Measurements from ENCODE around the gene EPB41. TPM values are rescaled to one million over a fixed set of nuclear protein-coding genes. Genes with fewer than 3 reads are reported as not detected.
"Not testable (repeated sequence)": the region's sequence is repeated elsewhere in the genome, so short reads cannot be mapped to it uniquely, and the experiment has no call there.

Gene EPB41
- total RNA-seq, 6 donors from 2014 or later, result 43.5 to 109 (median 51.9) TPM

DNA sequence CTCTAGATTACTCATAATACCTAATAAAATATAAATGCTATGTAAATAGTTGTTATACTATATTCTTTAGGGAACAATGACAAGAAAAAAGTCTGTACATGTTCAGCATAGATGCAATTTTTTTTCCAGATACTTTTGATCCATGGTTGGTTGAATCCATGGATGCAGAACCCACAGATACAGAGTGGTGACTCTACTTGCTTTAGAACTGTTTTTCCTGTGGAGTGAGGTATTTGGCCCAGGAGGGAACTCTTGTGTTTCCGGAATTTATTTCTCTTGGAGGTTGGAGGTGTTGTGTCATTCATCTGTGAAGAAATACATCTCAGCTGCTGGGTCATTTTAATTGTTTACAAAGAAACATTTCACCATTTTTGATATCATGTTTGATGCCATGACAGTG lies 180.6 kb downstream of the EPB41 start:
- H3K27me3 ChIP-seq, result no peaks in the 10 kb centered on the region
- no peak overlapping the region for H3K27ac ChIP-seq
- H3K36me3 ChIP-seq, result peaks cover 0 to 25% (median 12%) of the 10 kb centered on the region in 4 donors
- no peak for TF ChIP-seq POLR2AphosphoS5 (IDR thresholded peaks at IDR 0.05)
- TF ChIP-seq, protein P1, sequence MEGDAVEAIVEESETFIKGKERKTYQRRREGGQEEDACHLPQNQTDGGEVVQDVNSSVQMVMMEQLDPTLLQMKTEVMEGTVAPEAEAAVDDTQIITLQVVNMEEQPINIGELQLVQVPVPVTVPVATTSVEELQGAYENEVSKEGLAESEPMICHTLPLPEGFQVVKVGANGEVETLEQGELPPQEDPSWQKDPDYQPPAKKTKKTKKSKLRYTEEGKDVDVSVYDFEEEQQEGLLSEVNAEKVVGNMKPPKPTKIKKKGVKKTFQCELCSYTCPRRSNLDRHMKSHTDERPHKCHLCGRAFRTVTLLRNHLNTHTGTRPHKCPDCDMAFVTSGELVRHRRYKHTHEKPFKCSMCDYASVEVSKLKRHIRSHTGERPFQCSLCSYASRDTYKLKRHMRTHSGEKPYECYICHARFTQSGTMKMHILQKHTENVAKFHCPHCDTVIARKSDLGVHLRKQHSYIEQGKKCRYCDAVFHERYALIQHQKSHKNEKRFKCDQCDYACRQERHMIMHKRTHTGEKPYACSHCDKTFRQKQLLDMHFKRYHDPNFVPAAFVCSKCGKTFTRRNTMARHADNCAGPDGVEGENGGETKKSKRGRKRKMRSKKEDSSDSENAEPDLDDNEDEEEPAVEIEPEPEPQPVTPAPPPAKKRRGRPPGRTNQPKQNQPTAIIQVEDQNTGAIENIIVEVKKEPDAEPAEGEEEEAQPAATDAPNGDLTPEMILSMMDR (IDR thresholded peaks at IDR 0.05), result no peak
- no peak for TF ChIP-seq POLR2A (IDR thresholded peaks at IDR 0.05)
- no peak for TF ChIP-seq EP300 (IDR thresholded peaks at IDR 0.05)
- no peak overlapping the region for H3K4me3 ChIP-seq
- no peaks in the 10 kb centered on the region for H3K4me1 ChIP-seq
- DNase-seq, result no peak
- no peaks in the 10 kb centered on the region for H3K9me3 ChIP-seq
- no peak for ATAC-seq (ENCODE audit: low FRiP score in 2 of 2)
- WGBS, 2 donors, result 83 to 92% methylated on average over 1 of the region's 1 CpG

DNA sequence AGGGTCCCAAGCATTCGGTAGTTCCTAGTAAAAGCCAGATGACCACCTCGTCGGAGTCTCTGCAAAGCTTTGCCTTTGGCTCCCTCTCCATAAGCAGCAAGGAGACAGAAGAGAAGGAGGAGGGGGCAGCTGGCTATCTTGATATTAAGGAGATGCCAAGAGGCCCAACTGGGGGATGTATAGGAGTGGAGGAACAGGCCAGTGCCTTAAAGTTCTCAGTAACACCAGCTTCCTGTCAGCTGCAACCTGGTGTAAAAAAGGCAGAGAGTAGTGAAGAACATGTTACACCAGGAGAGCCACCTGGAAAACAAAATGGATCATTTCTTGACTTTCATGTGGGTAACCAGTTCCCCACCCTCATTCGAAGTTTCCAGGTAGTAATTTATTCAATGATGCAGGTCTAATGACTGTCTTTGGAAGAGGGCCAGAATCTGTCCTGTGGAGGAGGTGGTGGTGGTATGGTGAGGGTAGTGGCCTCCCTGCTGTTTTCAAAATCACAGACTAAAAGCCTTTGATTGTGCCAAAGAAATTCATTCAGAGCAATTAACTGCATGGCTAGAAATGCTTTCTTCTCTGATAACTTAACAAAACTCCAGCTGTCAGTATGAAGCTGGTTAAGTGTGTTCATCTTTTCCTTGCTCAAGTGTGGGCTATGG lies 182.0 kb downstream of the EPB41 start:
- WGBS, 2 donors, result 74 to 77% methylated on average over 4 of the region's 4 CpGs
- Histone ChIP-seq H3K27ac (no peak overlapping the region), H3K9me3 (no peaks in the 10 kb centered on the region), H3K36me3 (peaks cover 0 to 26% (median 15%) of the 10 kb centered on the region in 4 donors), H3K27me3 (no peaks in the 10 kb centered on the region), H3K4me3 (no peak overlapping the region), H3K4me1 (no peaks in the 10 kb centered on the region)
- TF ChIP-seq EP300 (IDR thresholded peaks at IDR 0.05), result no peak
- no peak for TF ChIP-seq POLR2A (IDR thresholded peaks at IDR 0.05)
- TF ChIP-seq POLR2AphosphoS5 (IDR thresholded peaks at IDR 0.05), result no peak
- TF ChIP-seq, protein P1 (IDR thresholded peaks at IDR 0.05), result no peak
- no peak for DNase-seq
- no peak for ATAC-seq (ENCODE audit: low FRiP score in 2 of 2)

GRCh38 chr1:29099286-29099685 lies 184.9 kb downstream of the EPB41 start:
- Histone ChIP-seq H3K36me3 (peaks cover 0 to 35% (median 17%) of the 10 kb centered on the region in 4 donors), H3K27me3 (no peaks in the 10 kb centered on the region), H3K4me3 (no peak overlapping the region), H3K9me3 (no peaks in the 10 kb centered on the region), H3K4me1 (no peaks in the 10 kb centered on the region), H3K27ac (no peak overlapping the region)
- WGBS, 2 donors, result 81 to 94% methylated on average over 4 of the region's 4 CpGs
- ATAC-seq (ENCODE audit: low FRiP score in 2 of 2) (no peak), DNase-seq (no peak)
- no peak for TF ChIP-seq EP300 (IDR thresholded peaks at IDR 0.05)
- TF ChIP-seq, protein P1 (IDR thresholded peaks at IDR 0.05), result no peak
- TF ChIP-seq POLR2A (IDR thresholded peaks at IDR 0.05), result no peak
- TF ChIP-seq POLR2AphosphoS5 (IDR thresholded peaks at IDR 0.05), result no peak

DNA sequence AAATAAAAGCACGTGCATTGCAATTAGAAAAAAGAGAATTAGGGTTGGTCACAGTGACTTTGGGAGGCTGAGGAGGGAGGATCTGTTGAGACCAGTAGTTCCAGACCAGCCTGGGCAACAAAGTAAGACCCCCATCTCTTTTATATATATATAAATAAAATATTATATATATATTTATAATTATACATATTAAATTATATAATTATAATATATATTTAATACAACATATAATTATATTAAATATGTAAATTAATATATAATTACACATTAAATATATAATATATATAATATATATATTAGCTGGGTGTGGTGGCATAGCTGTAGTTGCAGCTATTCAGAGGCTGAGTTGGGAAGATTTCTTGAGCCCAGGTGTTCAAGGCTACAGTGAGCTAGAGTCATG lies 186.1 kb downstream of the EPB41 start:
- Histone ChIP-seq H3K4me1 (no peaks in the 10 kb centered on the region), H3K36me3 (peaks cover 0 to 35% (median 17%) of the 10 kb centered on the region in 4 donors), H3K27me3 (no peaks in the 10 kb centered on the region), H3K27ac (no peak overlapping the region), H3K4me3 (no peak overlapping the region), H3K9me3 (no peaks in the 10 kb centered on the region)
- ATAC-seq (ENCODE audit: low FRiP score in 2 of 2), result no peak
- 96% methylated on average over 1 of the region's 1 CpG for WGBS, 2 donors
- DNase-seq, result no peak
- no peak for TF ChIP-seq EP300 (IDR thresholded peaks at IDR 0.05)
- TF ChIP-seq POLR2A (IDR thresholded peaks at IDR 0.05), result no peak
- TF ChIP-seq POLR2AphosphoS5 (IDR thresholded peaks at IDR 0.05), result no peak
- TF ChIP-seq, protein P1 (IDR thresholded peaks at IDR 0.05), result no peak

GRCh38 chr1:29105822-29106221 lies 191.5 kb downstream of the EPB41 start:
- Histone ChIP-seq H3K4me3 (no peak overlapping the region), H3K27ac (no peak overlapping the region), H3K27me3 (no peaks in the 10 kb centered on the region), H3K36me3 (peaks cover 4 to 27% (median 14%) of the 10 kb centered on the region in 4 donors), H3K9me3 (no peaks in the 10 kb centered on the region), H3K4me1 (no peaks in the 10 kb centered on the region)
- DNase-seq, result no peak
- no peak for ATAC-seq (ENCODE audit: low FRiP score in 2 of 2)
- WGBS, 2 donors, result 83 to 86% methylated on average over 6 of the region's 6 CpGs
- TF ChIP-seq, protein P1 (IDR thresholded peaks at IDR 0.05), result no peak

- not testable (repeated sequence) for H3K4me3 ChIP-seq; H3K9me3 ChIP-seq; DNase-seq; H3K4me1 ChIP-seq; H3K27me3 ChIP-seq; ATAC-seq (ENCODE audit: low FRiP score in 2 of 2); H3K27ac ChIP-seq
- 95 to 96% methylated on average over 6 of the region's 6 CpGs for WGBS, 2 donors
- peaks cover 9 to 29% (median 19%) of the 10 kb centered on the region in 4 donors for H3K36me3 ChIP-seq
These were observed 193.7 kb downstream of the EPB41 start for GRCh38 chr1:29108041-29108440.
